ENCODE results near the gene FAP. TPM values are rescaled to one million over a fixed set of nuclear protein-coding genes. Genes with fewer than 3 reads are reported as not detected.
A peak's percentile ranks its signal among the peaks of the same experiment; 100 is the strongest.

The FAP gene
- total RNA-seq, 1 experiment from 2014 or later = not detected

GRCh38 chr2:162196638-162197037 lies 46.6 kb downstream of the FAP start:
- Histone ChIP-seq H3F3A (ENCODE audit: low read length, unreplicated experiment) (peaks cover 9% of the 10 kb centered on the region), H3K4me1 (ENCODE audit: insufficient read depth, low read length) (peaks cover 40% of the 10 kb centered on the region), H3K4me2 (ENCODE audit: low read length) (peak overlapping the region; percentile 65), H3K9me3 (ENCODE audit: low read length) (no peaks in the 10 kb centered on the region), H4K20me1 (ENCODE audit: low read length) (no peaks in the 10 kb centered on the region), H3K27me3 (ENCODE audit: low read length) (no peaks in the 10 kb centered on the region), H3K36me3 (ENCODE audit: low read depth, low read length) (no peaks in the 10 kb centered on the region), H3K27ac (ENCODE audit: low read length) (peak overlapping the region; percentile 67), H2AFZ (ENCODE audit: low read length) (no peak overlapping the region), H3K79me2 (ENCODE audit: low read length) (no peaks in the 10 kb centered on the region), H3K9me2 (replicated peaks; ENCODE audit: low read length) (no peaks in the 10 kb centered on the region), H3K9ac (ENCODE audit: low read length) (no peak overlapping the region), H3K4me3 (ENCODE audit: low read length) (peak overlapping the region; percentile 20; the same call in 1 of the 2 replicates)
- BruUV-seq (replicated peaks) = no TSS peak
- ATAC-seq (peak; percentile 78), DNase-seq (peak; percentile 85)
- POLR2A ChIA-PET (ENCODE audit: unreplicated experiment) = no interaction called here
- TF ChIP-seq EZH2 (IDR thresholded peaks at IDR 0.05; ENCODE audit: low read length, unreplicated experiment) (no peak), EZH2phosphoT487 (IDR thresholded peaks at IDR 0.05; ENCODE audit: borderline replicate concordance, low read length) (no peak)
- TF ChIP-seq, protein P1, sequence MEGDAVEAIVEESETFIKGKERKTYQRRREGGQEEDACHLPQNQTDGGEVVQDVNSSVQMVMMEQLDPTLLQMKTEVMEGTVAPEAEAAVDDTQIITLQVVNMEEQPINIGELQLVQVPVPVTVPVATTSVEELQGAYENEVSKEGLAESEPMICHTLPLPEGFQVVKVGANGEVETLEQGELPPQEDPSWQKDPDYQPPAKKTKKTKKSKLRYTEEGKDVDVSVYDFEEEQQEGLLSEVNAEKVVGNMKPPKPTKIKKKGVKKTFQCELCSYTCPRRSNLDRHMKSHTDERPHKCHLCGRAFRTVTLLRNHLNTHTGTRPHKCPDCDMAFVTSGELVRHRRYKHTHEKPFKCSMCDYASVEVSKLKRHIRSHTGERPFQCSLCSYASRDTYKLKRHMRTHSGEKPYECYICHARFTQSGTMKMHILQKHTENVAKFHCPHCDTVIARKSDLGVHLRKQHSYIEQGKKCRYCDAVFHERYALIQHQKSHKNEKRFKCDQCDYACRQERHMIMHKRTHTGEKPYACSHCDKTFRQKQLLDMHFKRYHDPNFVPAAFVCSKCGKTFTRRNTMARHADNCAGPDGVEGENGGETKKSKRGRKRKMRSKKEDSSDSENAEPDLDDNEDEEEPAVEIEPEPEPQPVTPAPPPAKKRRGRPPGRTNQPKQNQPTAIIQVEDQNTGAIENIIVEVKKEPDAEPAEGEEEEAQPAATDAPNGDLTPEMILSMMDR (conservative IDR thresholded peaks at IDR 0.05; ENCODE audit: low read depth, low read length) = no peak
- CTCF ChIA-PET = interaction anchor here (0.7 to 1.2 kb wide), 2 partner anchors 9 to 43 kb away, joined by 3 read pairs; no protein-coding TSS in a partner anchor
- intact Hi-C loops (cut with micrococcal nuclease) = loop anchor here (1.0 kb wide), 1 partner anchor 35 kb away; no protein-coding TSS in a partner anchor

GRCh38 chr2:162188451-162188850 lies 54.8 kb downstream of the FAP start:
- TF ChIP-seq EZH2 (IDR thresholded peaks at IDR 0.05; ENCODE audit: low read length, unreplicated experiment) (no peak), EZH2phosphoT487 (IDR thresholded peaks at IDR 0.05; ENCODE audit: borderline replicate concordance, low read length) (no peak)
- TF ChIP-seq, protein P1 (conservative IDR thresholded peaks at IDR 0.05; ENCODE audit: low read depth, low read length) = no peak
- ChIA-PET POLR2A (ENCODE audit: unreplicated experiment) (no interaction called here), CTCF (no interaction called here)
- intact Hi-C loops (cut with micrococcal nuclease) = no loop called here
- Histone ChIP-seq H3K27ac (ENCODE audit: low read length) (no peak overlapping the region), H3F3A (ENCODE audit: low read length, unreplicated experiment) (no peaks in the 10 kb centered on the region), H3K79me2 (ENCODE audit: low read length) (no peaks in the 10 kb centered on the region), H3K36me3 (ENCODE audit: low read depth, low read length) (no peaks in the 10 kb centered on the region), H3K4me3 (ENCODE audit: low read length) (no peak overlapping the region), H3K4me2 (ENCODE audit: low read length) (no peak overlapping the region), H3K9ac (ENCODE audit: low read length) (no peak overlapping the region), H3K9me3 (ENCODE audit: low read length) (no peaks in the 10 kb centered on the region), H2AFZ (ENCODE audit: low read length) (no peak overlapping the region), H3K27me3 (ENCODE audit: low read length) (no peaks in the 10 kb centered on the region), H3K4me1 (ENCODE audit: insufficient read depth, low read length) (peaks cover 8% of the 10 kb centered on the region; the same call in 1 of the 2 replicates), H3K9me2 (replicated peaks; ENCODE audit: low read length) (no peaks in the 10 kb centered on the region), H4K20me1 (ENCODE audit: low read length) (no peaks in the 10 kb centered on the region)
- ATAC-seq = no peak
- no TSS peak for BruUV-seq (replicated peaks)
- DNase-seq = no peak

- TF ChIP-seq, protein P1 (conservative IDR thresholded peaks at IDR 0.05; ENCODE audit: low read depth, low read length) = no peak
- TF ChIP-seq EZH2 (IDR thresholded peaks at IDR 0.05; ENCODE audit: low read length, unreplicated experiment) (no peak), EZH2phosphoT487 (IDR thresholded peaks at IDR 0.05; ENCODE audit: borderline replicate concordance, low read length) (no peak)
- Histone ChIP-seq H3K9me2 (replicated peaks; ENCODE audit: low read length) (no peaks in the 10 kb centered on the region), H3K79me2 (ENCODE audit: low read length) (no peaks in the 10 kb centered on the region), H3F3A (ENCODE audit: low read length, unreplicated experiment) (no peaks in the 10 kb centered on the region), H4K20me1 (ENCODE audit: low read length) (no peaks in the 10 kb centered on the region), H3K27ac (ENCODE audit: low read length) (no peak overlapping the region), H3K9me3 (ENCODE audit: low read length) (no peaks in the 10 kb centered on the region), H3K36me3 (ENCODE audit: low read depth, low read length) (no peaks in the 10 kb centered on the region), H3K27me3 (ENCODE audit: low read length) (no peaks in the 10 kb centered on the region), H3K4me2 (ENCODE audit: low read length) (no peak overlapping the region), H3K9ac (ENCODE audit: low read length) (no peak overlapping the region), H3K4me3 (ENCODE audit: low read length) (no peak overlapping the region), H2AFZ (ENCODE audit: low read length) (no peak overlapping the region), H3K4me1 (ENCODE audit: insufficient read depth, low read length) (peaks cover 8% of the 10 kb centered on the region; the same call in 1 of the 2 replicates)
- ChIA-PET POLR2A (ENCODE audit: unreplicated experiment) (no interaction called here), CTCF (no interaction called here)
- BruUV-seq (replicated peaks) = no TSS peak
- DNase-seq (no peak), ATAC-seq (no peak)
- intact Hi-C loops (cut with micrococcal nuclease) = no loop called here
Measured at GRCh38 chr2:162185541-162186232, 57.6 kb downstream of the FAP start.
